ENCODE results near the gene SERTAD1. TPM values are rescaled to one million over a fixed set of nuclear protein-coding genes. Genes with fewer than 3 reads are reported as not detected.
"Not testable (repeated sequence)": the region's sequence is repeated elsewhere in the genome, so short reads cannot be mapped to it uniquely, and the experiment has no call there.

The SERTAD1 gene
- total RNA-seq, 1 donor from 2014 or later = 39.7 TPM

GRCh38 chr19:40433391-40434216 is 7.8 kb upstream of the SERTAD1 start:
- peak; percentile 52 to 93 for DNase-seq (ENCODE audit: low spot score in 2 of 2)
- Histone ChIP-seq H3K4me3 (peak overlapping the region; percentile 53 to 59), H3K27me3 (no peaks in the 10 kb centered on the region), H3K27ac (peak overlapping the region; percentile 86 to 93), H3K36me3 (no peaks in the 10 kb centered on the region), H3K4me1 (peaks cover 0 to 20% of the 10 kb centered on the region in 2 donors), H3K9me3 (no peaks in the 10 kb centered on the region)
- no peak for TF ChIP-seq CTCF (IDR thresholded peaks at IDR 0.05)
- intact Hi-C loops (cut with DNase I) = loop anchor here (1.0 kb wide), 1 partner anchor 10 kb away; no protein-coding TSS in a partner anchor

GRCh38 chr19:40432760-40433159 is 7.0 kb upstream of the SERTAD1 start:
- H3K4me1 ChIP-seq = peaks cover 0 to 20% of the 10 kb centered on the region in 2 donors
- intact Hi-C loops (cut with DNase I); DNase-seq (ENCODE audit: low spot score in 2 of 2); H3K36me3 ChIP-seq; H3K27me3 ChIP-seq; H3K9me3 ChIP-seq: not testable (repeated sequence)
- peak overlapping the region; percentile 53 to 59 for H3K4me3 ChIP-seq
- H3K27ac ChIP-seq = peak overlapping the region; percentile 86 to 93

- peak overlapping the region; percentile 86 to 93 for H3K27ac ChIP-seq
- H3K4me3 ChIP-seq = no peak overlapping the region
- no peaks in the 10 kb centered on the region for H3K27me3 ChIP-seq
- peaks cover 0 to 20% of the 10 kb centered on the region in 2 donors for H3K4me1 ChIP-seq
- no peak for TF ChIP-seq CTCF (IDR thresholded peaks at IDR 0.05)
- no peaks in the 10 kb centered on the region for H3K36me3 ChIP-seq
- no peaks in the 10 kb centered on the region for H3K9me3 ChIP-seq
- no peak for DNase-seq (ENCODE audit: low spot score in 2 of 2)
- intact Hi-C loops (cut with DNase I) = no loop called here
Observed at GRCh38 chr19:40431698-40432097, 5.9 kb upstream of the SERTAD1 start.

- DNase-seq (ENCODE audit: low spot score in 2 of 2); intact Hi-C loops (cut with DNase I); H3K9me3 ChIP-seq; H3K27me3 ChIP-seq; H3K4me3 ChIP-seq; H3K27ac ChIP-seq; H3K36me3 ChIP-seq: not testable (repeated sequence)
- H3K4me1 ChIP-seq = peaks cover 0 to 20% of the 10 kb centered on the region in 2 donors
Observed at GRCh38 chr19:40430242-40430641, 4.5 kb upstream of the SERTAD1 start.

GRCh38 chr19:40428197-40428596 is 2.4 kb upstream of the SERTAD1 start:
- H3K27me3 ChIP-seq; H3K36me3 ChIP-seq; H3K4me3 ChIP-seq; H3K27ac ChIP-seq; DNase-seq (ENCODE audit: low spot score in 2 of 2); H3K9me3 ChIP-seq: not testable (repeated sequence)
- intact Hi-C loops (cut with DNase I) = loop anchor here (5.0 to 10.0 kb wide), 2 partner anchors 174 to 367 kb away; partner anchors contain the start of genes EGLN2 and LTBP4
- H3K4me1 ChIP-seq = peaks cover 2 to 25% of the 10 kb centered on the region in 2 donors

GRCh38 chr19:40424637-40425449 is 949 bp downstream of the SERTAD1 start:
- H3K36me3 ChIP-seq = peaks cover 11 to 17% of the 10 kb centered on the region in 2 donors
- no peak for TF ChIP-seq CTCF (IDR thresholded peaks at IDR 0.05)
- H3K4me1 ChIP-seq = peaks cover 14 to 30% of the 10 kb centered on the region in 2 donors
- no peaks in the 10 kb centered on the region for H3K9me3 ChIP-seq
- H3K27me3 ChIP-seq = no peaks in the 10 kb centered on the region
- peak overlapping the region; percentile 62 to 83 for H3K4me3 ChIP-seq
- no peak for DNase-seq (ENCODE audit: low spot score in 2 of 2)
- intact Hi-C loops (cut with DNase I) = loop anchor here (1.0 to 10.0 kb wide), 5 partner anchors 19 to 370 kb away; partner anchors contain the start of genes AKT2, COQ8B, EGLN2 and ITPKC
- H3K27ac ChIP-seq = peak overlapping the region; percentile 98 to 99
